NCI-H1436 treated with DMSO at 0.1 percent for 48 hours (cell line): ENCODE measurements around the gene SHKBP1.
A peak's percentile ranks its signal among the peaks of the same experiment; 100 is the strongest.
"Not testable (repeated sequence)": the region's sequence is repeated elsewhere in the genome, so short reads cannot be mapped to it uniquely, and the experiment has no call there.

Experiments
- DNase-seq: peaks from one replicate; lab custom pipeline; 2025; lab: John Stamatoyannopoulos, UW

SHKBP1 gene

GRCh38 chr19:40576585-40577451, at the start of gene SHKBP1:
Gene SHKBP1, plus strand, starts transcription at chr19:40576873. Its CDS starts 27 bp downstream, at chr19:40576900.
- peak; percentile 75 for DNase-seq

- no peak for DNase-seq
Observed at GRCh38 chr19:40528078-40528477, 48.6 kb upstream of the SHKBP1 start.

- no peak for DNase-seq
Observed at GRCh38 chr19:40528533-40529092, 48.1 kb upstream of the SHKBP1 start.

DNA sequence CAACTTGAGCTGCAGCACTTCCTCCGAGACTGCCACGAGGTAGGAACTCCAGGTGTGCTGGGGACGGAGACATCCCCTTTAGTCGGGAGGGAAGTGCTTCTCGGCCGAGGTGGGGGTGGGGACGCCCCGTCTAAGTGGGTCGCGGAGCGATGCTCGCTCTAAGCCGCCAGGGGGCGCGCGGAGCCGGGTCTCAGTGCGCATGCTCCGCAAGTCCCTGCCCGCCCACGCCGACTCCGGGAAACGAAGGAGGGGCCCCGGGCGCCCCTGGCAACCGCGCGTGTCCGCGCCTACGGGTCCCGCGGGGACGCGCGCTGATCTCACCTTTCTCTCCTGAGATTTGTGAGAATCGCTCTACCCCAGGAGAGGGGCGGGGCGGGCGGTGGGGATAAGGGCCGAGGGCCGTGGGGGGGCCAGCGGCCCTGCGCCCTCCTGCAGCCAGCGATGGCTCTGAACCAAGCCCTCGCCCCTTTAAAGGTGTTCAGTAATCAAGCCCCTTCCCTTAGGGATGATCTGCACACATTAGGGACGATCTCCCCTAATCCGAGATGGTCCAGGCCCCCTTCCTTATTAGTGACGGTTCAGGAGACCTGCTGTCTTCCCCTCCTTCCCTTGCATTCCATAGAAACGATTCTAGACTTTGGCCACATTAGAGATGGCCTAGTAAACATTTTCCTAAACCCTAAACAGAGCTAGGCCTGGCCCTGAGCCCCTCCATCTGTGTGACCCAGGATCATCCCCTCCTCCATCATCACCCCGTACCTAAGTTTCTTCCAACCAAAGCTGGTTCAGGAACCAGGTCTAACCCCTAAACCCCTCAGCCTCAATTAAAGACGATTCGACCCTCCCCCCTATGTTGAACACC, 47.3 kb upstream of the SHKBP1 start:
- DNase-seq, result peak; percentile 67

GRCh38 chr19:40530091-40530901, 46.4 kb upstream of the SHKBP1 start:
- no peak for DNase-seq

GRCh38 chr19:40533508-40533907, 43.2 kb upstream of the SHKBP1 start:
- no peak for DNase-seq

- DNase-seq, result no peak
Observed at GRCh38 chr19:40534148-40534547, 42.5 kb upstream of the SHKBP1 start.

DNA sequence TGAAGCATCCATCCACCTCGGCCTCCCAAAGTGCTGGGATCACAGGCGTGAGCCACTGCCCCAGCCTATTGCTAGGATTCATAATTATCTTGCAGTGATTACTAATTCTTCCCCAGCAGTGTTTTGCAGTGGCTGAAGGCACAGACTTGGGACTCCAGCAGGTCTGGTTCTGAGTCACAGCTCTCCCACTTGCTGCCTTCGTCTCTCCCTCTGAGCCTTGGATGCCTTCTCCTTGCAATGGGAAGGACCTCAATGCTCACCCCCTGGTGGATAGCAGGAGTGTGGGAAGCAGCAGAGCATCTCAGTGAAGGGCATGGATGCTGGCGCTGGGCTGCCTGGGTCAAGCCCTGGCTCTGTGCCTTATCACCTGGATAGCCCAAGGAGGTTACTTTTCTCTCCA, 37.6 kb upstream of the SHKBP1 start:
- no peak for DNase-seq

DNA sequence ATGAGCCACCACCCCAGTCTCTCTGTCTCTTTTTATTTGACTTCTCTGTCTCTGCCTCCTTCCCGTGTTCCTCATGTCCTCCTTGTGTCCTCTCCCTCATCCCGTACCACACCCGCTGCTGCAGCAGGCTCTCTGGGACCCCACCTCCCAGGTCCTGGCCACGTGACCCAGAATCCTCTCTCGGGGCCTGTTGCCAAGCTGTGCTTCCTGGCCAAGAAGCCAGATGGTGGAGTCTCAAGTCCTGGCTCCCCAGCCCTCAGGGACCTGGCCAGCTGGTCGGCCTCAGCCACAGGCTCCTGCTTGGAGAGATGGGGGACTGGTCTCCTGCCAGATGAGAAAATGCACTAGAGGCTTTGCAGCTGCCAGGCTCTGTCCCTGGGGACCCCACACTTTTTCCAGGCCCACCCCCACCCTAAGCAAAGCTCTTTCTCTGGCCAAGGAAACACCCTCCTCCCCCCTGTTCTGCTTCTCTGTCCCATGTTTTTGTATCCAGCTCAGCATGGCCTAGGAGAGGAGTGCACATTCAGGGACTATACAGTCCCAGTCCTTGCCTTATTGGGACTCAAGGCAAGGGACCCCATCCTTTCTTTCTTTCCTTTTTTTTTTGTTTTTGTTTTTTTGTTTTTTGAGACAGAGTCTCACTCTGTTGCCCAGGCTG, 34.3 kb upstream of the SHKBP1 start:
- DNase-seq, result peak; percentile 70

DNA sequence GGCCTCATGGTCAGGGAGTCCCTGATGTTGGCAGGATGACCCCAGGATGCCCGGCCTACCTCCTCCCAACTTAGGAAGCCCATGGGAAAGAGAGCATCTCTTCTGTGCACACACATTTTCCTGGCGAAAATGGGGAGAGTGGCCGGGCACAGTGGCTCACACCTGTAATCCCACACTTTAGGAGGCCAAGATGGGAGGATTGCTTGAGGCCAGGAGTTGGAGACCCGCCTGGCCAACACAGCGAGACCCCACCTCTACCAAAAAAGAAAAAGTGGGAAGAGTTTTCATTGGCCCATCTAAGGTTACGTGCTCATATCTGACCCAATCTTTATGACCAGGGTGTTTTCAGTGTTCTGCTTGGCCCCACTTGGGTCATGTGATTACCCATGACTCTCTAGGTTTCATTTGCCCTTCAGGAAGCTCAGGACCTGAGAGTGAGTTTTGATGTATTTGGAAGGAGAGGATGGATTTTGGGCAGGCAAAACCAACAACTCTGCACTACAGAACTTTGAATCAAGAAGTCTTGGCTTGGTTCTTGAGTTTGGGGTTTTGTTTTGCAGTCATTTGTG, 33.6 kb upstream of the SHKBP1 start:
- DNase-seq, result no peak

GRCh38 chr19:40546153-40546841, 30.4 kb upstream of the SHKBP1 start:
- DNase-seq, result not testable (repeated sequence)

- DNase-seq, result not testable (repeated sequence)
Observed at GRCh38 chr19:40547190-40547589, 29.5 kb upstream of the SHKBP1 start.

GRCh38 chr19:40547836-40548235, 28.8 kb upstream of the SHKBP1 start:
- no peak for DNase-seq

DNA sequence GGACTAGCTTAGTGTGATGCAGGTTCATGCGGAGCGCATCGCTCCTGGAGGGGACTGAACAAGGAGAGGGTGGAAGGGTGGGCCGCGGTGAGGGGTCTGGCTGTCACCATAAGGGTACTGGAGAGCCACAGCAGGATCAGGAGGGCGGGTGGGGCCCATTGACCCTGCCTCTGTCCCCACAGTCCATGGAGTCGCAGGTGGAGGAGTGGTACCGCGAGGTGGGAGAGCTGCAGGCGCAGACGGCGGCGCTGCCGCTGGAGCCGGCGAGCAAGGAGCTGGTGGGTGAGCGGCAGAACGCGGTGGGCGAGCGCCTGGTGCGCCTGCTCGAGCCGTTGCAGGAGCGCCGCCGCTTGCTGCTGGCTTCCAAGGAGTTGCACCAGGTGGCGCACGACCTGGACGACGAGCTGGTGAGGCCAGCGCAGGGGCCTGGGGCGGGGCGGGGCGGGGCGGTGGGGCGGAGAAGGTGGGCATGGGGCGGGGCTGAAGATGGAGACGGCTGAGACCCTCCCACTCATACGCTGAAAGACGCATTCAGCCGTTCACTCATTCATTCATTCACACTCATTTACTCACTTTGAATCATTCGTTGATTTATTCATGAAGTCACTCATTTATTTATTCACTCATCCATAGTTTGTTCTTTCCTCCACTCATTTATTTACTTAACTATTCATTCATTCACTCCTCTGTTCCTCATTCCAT, 27.5 kb upstream of the SHKBP1 start:
- no peak for DNase-seq

DNA sequence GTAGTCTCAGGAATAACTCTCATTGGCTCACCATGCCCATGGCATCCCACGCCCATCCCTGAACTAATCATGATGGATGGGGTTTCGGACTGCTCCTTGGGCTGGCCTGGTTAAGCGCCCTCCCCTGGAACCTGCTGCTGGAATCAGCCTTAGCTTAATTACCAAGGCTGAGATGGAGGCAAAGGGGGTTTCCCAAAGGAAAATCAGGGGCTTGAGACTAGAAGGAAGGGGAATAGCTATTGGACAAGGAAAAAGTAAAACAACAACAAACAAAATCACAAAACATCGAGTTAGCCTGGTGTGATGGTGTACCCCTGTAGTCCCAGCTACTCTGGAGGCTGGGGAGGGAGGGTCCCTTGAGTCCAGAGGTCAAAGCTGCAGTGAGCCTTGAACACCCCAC, 25.7 kb upstream of the SHKBP1 start:
- DNase-seq, result no peak

- no peak for DNase-seq
Observed at GRCh38 chr19:40552848-40553247, 23.8 kb upstream of the SHKBP1 start.

DNA sequence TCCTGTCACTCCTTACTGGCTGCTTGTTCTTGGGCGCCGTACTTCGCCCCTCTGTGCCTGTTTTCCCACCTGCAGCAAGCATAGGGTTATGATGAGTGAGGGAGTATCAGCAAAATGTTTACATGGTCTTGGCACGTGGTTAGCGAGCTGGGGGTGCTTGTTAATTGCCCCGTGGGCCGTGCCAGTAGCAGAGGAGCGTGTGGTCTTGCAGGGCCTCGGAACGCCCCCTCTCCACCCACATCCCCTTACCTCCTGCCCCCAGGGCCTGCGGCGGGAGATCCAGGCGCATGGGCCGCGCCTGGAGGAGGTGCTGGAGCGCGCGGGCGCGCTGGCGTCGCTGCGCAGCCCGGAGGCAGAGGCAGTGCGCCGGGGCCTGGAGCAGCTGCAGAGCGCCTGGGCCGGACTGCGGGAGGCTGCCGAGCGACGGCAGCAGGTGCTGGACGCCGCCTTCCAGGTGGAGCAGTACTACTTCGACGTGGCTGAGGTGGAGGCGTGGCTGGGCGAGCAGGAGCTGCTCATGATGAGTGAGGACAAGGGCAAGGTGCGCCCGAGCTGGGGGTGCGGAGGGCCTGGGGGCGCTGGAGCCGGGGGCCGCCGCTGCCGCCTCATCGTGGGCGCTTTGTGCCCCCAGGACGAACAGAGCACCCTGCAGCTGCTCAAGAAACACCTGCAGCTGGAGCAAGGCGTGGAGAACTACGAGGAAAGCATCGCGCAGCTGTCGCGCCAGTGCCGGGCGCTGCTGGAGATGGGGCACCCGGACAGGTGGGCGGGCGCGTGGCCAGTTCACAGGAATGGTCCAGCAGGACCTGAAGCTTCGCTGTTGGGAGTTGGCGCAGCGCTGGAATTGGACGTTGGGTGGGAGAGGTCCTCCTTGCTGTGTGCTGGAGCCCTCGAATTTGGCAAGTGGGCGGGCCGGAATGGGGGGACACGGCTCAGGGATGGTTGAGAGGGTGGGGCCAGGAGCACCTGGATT, 22.5 kb upstream of the SHKBP1 start:
- no peak for DNase-seq

- no peak for DNase-seq
Observed at GRCh38 chr19:40555978-40556689, 20.5 kb upstream of the SHKBP1 start.
